CD4-positive, CD25-positive, alpha-beta regulatory T cell (primary cell): ENCODE measurements around the gene LYPD4. TPM values are rescaled to one million over a fixed set of nuclear protein-coding genes. Genes with fewer than 3 reads are reported as not detected.

Source experiments
- ATAC-seq, 2 donors: fragments of 150-1000 bp; cut with Tn5 transposase; one replicate each; pipeline ENCODE4 v1.10.0; 2021; ENCODE audit warnings: low read depth in 2 of 2, moderate number of reproducible peaks in 2 of 2, moderate library complexity in 1 of 2
- DNase-seq, 3 donors: peaks; one replicate each; pipeline versions ENCODE4 v3.0.0 to v3.0.0-alpha.2; 2012 to 2022; ENCODE audit warnings: mixed read lengths in 1 of 3
- H3K27ac ChIP-seq: one replicate; pipeline ENCODE4 v1.7.0; 2013; ENCODE audit warnings: mild to moderate bottlenecking, low read length; ENCODE audit not compliant: insufficient read depth, poor library complexity, severe bottlenecking
- H3K27me3 ChIP-seq: one replicate; pipeline ENCODE4 v1.7.0; 2013; ENCODE audit warnings: low read length; ENCODE audit not compliant: control insufficient read depth, insufficient read depth
- H3K36me3 ChIP-seq: one replicate; pipeline ENCODE4 v1.7.0; 2013; ENCODE audit warnings: mild to moderate bottlenecking, low read length, moderate library complexity; ENCODE audit not compliant: control insufficient read depth, insufficient read depth
- H3K4me1 ChIP-seq: 2 replicates; pipeline ENCODE4 v1.7.0; 2013; ENCODE audit warnings: mild to moderate bottlenecking, low read length; ENCODE audit not compliant: insufficient read depth, control insufficient read depth, poor library complexity, severe bottlenecking
- H3K4me3 ChIP-seq: one replicate; pipeline ENCODE4 v1.7.0; 2013; ENCODE audit warnings: low read depth, mild to moderate bottlenecking, low read length, moderate library complexity
- H3K9me3 ChIP-seq, 2 experiments: 1 replicate in 1 of 2; 2 replicates in 1 of 2; pipeline ENCODE4 v1.7.0; 2013; ENCODE audit warnings: low read length in 2 of 2, mild to moderate bottlenecking in 1 of 2, moderate library complexity in 1 of 2; ENCODE audit not compliant: control insufficient read depth in 2 of 2
- H3K27ac Mint-ChIP-seq, 3 donors: one replicate each; pipeline ENCODE4 v1.8.0; 2020 to 2022; ENCODE audit warnings: mild to moderate bottlenecking in 3 of 3, mixed read lengths in 3 of 3, moderate library complexity in 2 of 3
- H3K27me3 Mint-ChIP-seq: one replicate; pipeline ENCODE4 v1.8.0; 2022; ENCODE audit warnings: mild to moderate bottlenecking, mixed read lengths
- H3K36me3 Mint-ChIP-seq: one replicate; pipeline ENCODE4 v1.8.0; 2020; ENCODE audit warnings: mixed read lengths
- H3K4me1 Mint-ChIP-seq, 4 donors: one replicate each; pipeline ENCODE4 v1.8.0; 2020 to 2022; ENCODE audit warnings: mixed read lengths in 4 of 4, mild to moderate bottlenecking in 1 of 4
- H3K4me3 Mint-ChIP-seq, 4 donors: one replicate each; pipeline ENCODE4 v1.8.0; 2020 to 2022; ENCODE audit warnings: mild to moderate bottlenecking in 4 of 4, mixed read lengths in 4 of 4, moderate library complexity in 3 of 4
- H3K9me3 Mint-ChIP-seq, 7 donors: one replicate each; pipeline ENCODE4 v1.8.0; 2020 to 2022; ENCODE audit warnings: mixed read lengths in 7 of 7, mild to moderate bottlenecking in 3 of 7, moderate library complexity in 2 of 7
- polyA plus RNA-seq, 4 donors: library from polyadenylated mRNA; unstranded; fragments of 300-500 nt; fragmentation: Illumina TruSeq; gene quantifications; one replicate each; pipeline ENCODE4 v1.2.3, GENCODE V29; 2021
- total RNA-seq: library from RNA; stranded (reverse); gene quantifications from one replicate; pipeline ENCODE4 v1.2.3, GENCODE V29; 2022

The LYPD4 gene
- total and polyA plus RNA-seq, 5 donors from 2014 or later, result not detected

GRCh38 chr19:41863209-41863931, 18.9 kb upstream of the LYPD4 start:
- H3K9me3 Mint-ChIP-seq, result peaks cover 0 to 1% (median 0%) of the 10 kb centered on the region in 7 donors
- DNase-seq (no peak), ATAC-seq (no peak)
- peaks cover 42% of the 10 kb centered on the region for H3K36me3 Mint-ChIP-seq
- no peak overlapping the region for H3K27ac ChIP-seq
- H3K27me3 Mint-ChIP-seq, result no peaks in the 10 kb centered on the region
- peaks cover 60% of the 10 kb centered on the region for H3K4me1 ChIP-seq
- peak overlapping the region; percentile 51 to 94 (median 84) for H3K27ac Mint-ChIP-seq
- peaks cover 50% of the 10 kb centered on the region for H3K36me3 ChIP-seq
- H3K4me3 ChIP-seq, result no peak overlapping the region
- H3K27me3 ChIP-seq, result no peaks in the 10 kb centered on the region
- H3K4me1 Mint-ChIP-seq, result peaks cover 0 to 73% (median 41%) of the 10 kb centered on the region in 4 donors
- H3K9me3 ChIP-seq, result no peaks in the 10 kb centered on the region
- H3K4me3 Mint-ChIP-seq, result peak overlapping the region in 2 of 4 donors; percentile 43 to 90

GRCh38 chr19:41862445-41862986, 18.0 kb upstream of the LYPD4 start:
- DNase-seq, result no peak
- H3K9me3 Mint-ChIP-seq, result peaks cover 0 to 1% (median 0%) of the 10 kb centered on the region in 7 donors
- no peaks in the 10 kb centered on the region for H3K9me3 ChIP-seq
- no peak for ATAC-seq
- H3K4me3 Mint-ChIP-seq, result peak overlapping the region; percentile 70 to 96 (median 88)
- peak overlapping the region in 1 of 3 donors; percentile 84 for H3K27ac Mint-ChIP-seq
- H3K4me3 ChIP-seq, result peak overlapping the region; percentile 81
- H3K27ac ChIP-seq, result no peak overlapping the region
- peaks cover 42% of the 10 kb centered on the region for H3K36me3 ChIP-seq
- no peaks in the 10 kb centered on the region for H3K27me3 ChIP-seq
- peaks cover 35% of the 10 kb centered on the region for H3K36me3 Mint-ChIP-seq
- peaks cover 52% of the 10 kb centered on the region for H3K4me1 ChIP-seq
- peaks cover 0 to 65% (median 34%) of the 10 kb centered on the region in 4 donors for H3K4me1 Mint-ChIP-seq
- no peaks in the 10 kb centered on the region for H3K27me3 Mint-ChIP-seq

- H3K27ac Mint-ChIP-seq, result peak overlapping the region in 2 of 3 donors; percentile 48 to 95
- H3K4me1 ChIP-seq, result peaks cover 50% of the 10 kb centered on the region
- peak overlapping the region; percentile 81 for H3K4me3 ChIP-seq
- H3K27me3 Mint-ChIP-seq, result no peaks in the 10 kb centered on the region
- H3K4me3 Mint-ChIP-seq, result peak overlapping the region; percentile 85 to 96 (median 92)
- DNase-seq, result no peak
- H3K9me3 ChIP-seq, result no peaks in the 10 kb centered on the region
- peaks cover 0 to 65% (median 33%) of the 10 kb centered on the region in 4 donors for H3K4me1 Mint-ChIP-seq
- H3K9me3 Mint-ChIP-seq, result peaks cover 0 to 1% (median 0%) of the 10 kb centered on the region in 7 donors
- ATAC-seq, result no peak
- peaks cover 40% of the 10 kb centered on the region for H3K36me3 ChIP-seq
- no peaks in the 10 kb centered on the region for H3K27me3 ChIP-seq
- H3K27ac ChIP-seq, result peak overlapping the region; percentile 98
- peaks cover 35% of the 10 kb centered on the region for H3K36me3 Mint-ChIP-seq
These were observed 17.4 kb upstream of the LYPD4 start for GRCh38 chr19:41861846-41862245.

GRCh38 chr19:41861116-41861768, 16.8 kb upstream of the LYPD4 start:
- Histone ChIP-seq H3K4me3 (peak overlapping the region; percentile 81), H3K9me3 (no peaks in the 10 kb centered on the region), H3K36me3 (peaks cover 40% of the 10 kb centered on the region), H3K4me1 (peaks cover 49% of the 10 kb centered on the region), H3K27ac (peak overlapping the region; percentile 98), H3K27me3 (no peaks in the 10 kb centered on the region)
- peaks cover 0 to 1% (median 0%) of the 10 kb centered on the region in 7 donors for H3K9me3 Mint-ChIP-seq
- H3K36me3 Mint-ChIP-seq, result peaks cover 35% of the 10 kb centered on the region
- ATAC-seq (no peak), DNase-seq (no peak)
- peak overlapping the region; percentile 85 to 96 (median 92) for H3K4me3 Mint-ChIP-seq
- H3K27me3 Mint-ChIP-seq, result no peaks in the 10 kb centered on the region
- peaks cover 0 to 61% (median 31%) of the 10 kb centered on the region in 4 donors for H3K4me1 Mint-ChIP-seq
- peak overlapping the region; percentile 83 to 95 (median 93) for H3K27ac Mint-ChIP-seq

GRCh38 chr19:41860419-41861115, 16.1 kb upstream of the LYPD4 start:
- Mint-ChIP-seq H3K36me3 (peaks cover 35% of the 10 kb centered on the region), H3K27ac (peak overlapping the region; percentile 83 to 95 (median 93)), H3K4me1 (peaks cover 0 to 57% (median 30%) of the 10 kb centered on the region in 4 donors), H3K4me3 (peak overlapping the region; percentile 85 to 96 (median 92)), H3K9me3 (peaks cover 0 to 1% (median 0%) of the 10 kb centered on the region in 7 donors), H3K27me3 (no peaks in the 10 kb centered on the region)
- Histone ChIP-seq H3K9me3 (no peaks in the 10 kb centered on the region), H3K27ac (peak overlapping the region; percentile 98), H3K27me3 (no peaks in the 10 kb centered on the region), H3K36me3 (peaks cover 40% of the 10 kb centered on the region), H3K4me1 (peaks cover 49% of the 10 kb centered on the region), H3K4me3 (peak overlapping the region; percentile 81)
- no peak for ATAC-seq
- peak in 1 of 3 donors; percentile 40 for DNase-seq

- Mint-ChIP-seq H3K27ac (peak within 1 kb of the TSS; percentile 83 to 98 (median 95)), H3K36me3 (peaks cover 35% of the 10 kb centered on the region), H3K4me1 (peaks cover 0 to 55% (median 30%) of the 10 kb centered on the region in 4 donors), H3K27me3 (no peaks in the 10 kb centered on the region), H3K9me3 (peaks cover 0 to 1% (median 0%) of the 10 kb centered on the region in 7 donors), H3K4me3 (peak within 1 kb of the TSS; percentile 85 to 96 (median 92))
- Histone ChIP-seq H3K27me3 (no peaks in the 10 kb centered on the region), H3K27ac (peak within 1 kb of the TSS; percentile 98), H3K9me3 (no peaks in the 10 kb centered on the region), H3K36me3 (peaks cover 34% of the 10 kb centered on the region), H3K4me1 (peaks cover 49% of the 10 kb centered on the region), H3K4me3 (peak within 1 kb of the TSS; percentile 85)
- DNase-seq (peak; percentile 96 to 99 (median 99)), ATAC-seq (peak; percentile 82 to 85)
These were observed 15.3 kb upstream of the LYPD4 start, which contains the start of gene RPS19 for GRCh38 chr19:41859618-41860418. RPS19 (plus strand) TSS chr19:41860255; CDS start chr19:41860775, 520 bp downstream.
